Glutamatergic neuron (in vitro differentiated cells): ENCODE results near the gene UGT1A10. TPM values are rescaled to one million over a fixed set of nuclear protein-coding genes. Genes with fewer than 3 reads are reported as not detected.
"Not testable (repeated sequence)": the region's sequence is repeated elsewhere in the genome, so short reads cannot be mapped to it uniquely, and the experiment has no call there.

Source experiments
- DNase-seq: peaks from one replicate; pipeline ENCODE4 v3.0.0; 2022
- H3K27ac Mint-ChIP-seq: one replicate; pipeline ENCODE4 v1.8.0; 2020; ENCODE audit warnings: mild to moderate bottlenecking, mixed read lengths, inconsistent platforms; ENCODE audit not compliant: unreplicated experiment
- H3K27me3 Mint-ChIP-seq: one replicate; pipeline ENCODE4 v1.8.0; 2020; ENCODE audit warnings: mild to moderate bottlenecking, moderate library complexity, mixed read lengths, inconsistent platforms; ENCODE audit not compliant: unreplicated experiment
- H3K36me3 Mint-ChIP-seq: one replicate; pipeline ENCODE4 v1.8.0; 2020; ENCODE audit warnings: mild to moderate bottlenecking, mixed read lengths, inconsistent platforms; ENCODE audit not compliant: unreplicated experiment
- H3K4me1 Mint-ChIP-seq: one replicate; pipeline ENCODE4 v1.8.0; 2020; ENCODE audit warnings: mild to moderate bottlenecking, low read depth, mixed read lengths, inconsistent platforms; ENCODE audit not compliant: unreplicated experiment
- H3K4me3 Mint-ChIP-seq: one replicate; pipeline ENCODE4 v1.8.0; 2020; ENCODE audit warnings: mild to moderate bottlenecking, mixed read lengths, inconsistent platforms; ENCODE audit not compliant: unreplicated experiment
- H3K9me3 Mint-ChIP-seq: one replicate; pipeline ENCODE4 v1.8.0; 2020; ENCODE audit warnings: mild to moderate bottlenecking, moderate library complexity, mixed read lengths, inconsistent platforms; ENCODE audit not compliant: unreplicated experiment
- total RNA-seq: library from RNA; stranded (reverse); fragmentation: NEBNext Ultra II Directional; extraction: Animal tissue kit (Norgen Biotek cat#: 25700); gene quantifications from one replicate; pipeline ENCODE4 v1.2.1, GENCODE V29; 2021; ENCODE audit not compliant: unreplicated experiment
- TF ChIP-seq, protein P1 (sequence below): fragments of 200-600 bp; sonication (generic); IDR thresholded peaks from one replicate; pipeline ENCODE4 v1.5.0; 2021; ENCODE audit not compliant: partially characterized antibody, unreplicated experiment

Gene UGT1A10
- total RNA-seq, 1 donor from 2014 or later = not detected

GRCh38 chr2:233699424-233700027 is 63.3 kb downstream of the UGT1A10 start:
- no peaks in the 10 kb centered on the region for H3K36me3 Mint-ChIP-seq
- no peaks in the 10 kb centered on the region for H3K4me1 Mint-ChIP-seq
- no peaks in the 10 kb centered on the region for H3K27me3 Mint-ChIP-seq
- H3K9me3 Mint-ChIP-seq = no peaks in the 10 kb centered on the region
- no peak for DNase-seq
- H3K27ac Mint-ChIP-seq = no peak overlapping the region
- TF ChIP-seq, protein P1, sequence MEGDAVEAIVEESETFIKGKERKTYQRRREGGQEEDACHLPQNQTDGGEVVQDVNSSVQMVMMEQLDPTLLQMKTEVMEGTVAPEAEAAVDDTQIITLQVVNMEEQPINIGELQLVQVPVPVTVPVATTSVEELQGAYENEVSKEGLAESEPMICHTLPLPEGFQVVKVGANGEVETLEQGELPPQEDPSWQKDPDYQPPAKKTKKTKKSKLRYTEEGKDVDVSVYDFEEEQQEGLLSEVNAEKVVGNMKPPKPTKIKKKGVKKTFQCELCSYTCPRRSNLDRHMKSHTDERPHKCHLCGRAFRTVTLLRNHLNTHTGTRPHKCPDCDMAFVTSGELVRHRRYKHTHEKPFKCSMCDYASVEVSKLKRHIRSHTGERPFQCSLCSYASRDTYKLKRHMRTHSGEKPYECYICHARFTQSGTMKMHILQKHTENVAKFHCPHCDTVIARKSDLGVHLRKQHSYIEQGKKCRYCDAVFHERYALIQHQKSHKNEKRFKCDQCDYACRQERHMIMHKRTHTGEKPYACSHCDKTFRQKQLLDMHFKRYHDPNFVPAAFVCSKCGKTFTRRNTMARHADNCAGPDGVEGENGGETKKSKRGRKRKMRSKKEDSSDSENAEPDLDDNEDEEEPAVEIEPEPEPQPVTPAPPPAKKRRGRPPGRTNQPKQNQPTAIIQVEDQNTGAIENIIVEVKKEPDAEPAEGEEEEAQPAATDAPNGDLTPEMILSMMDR = no peak
- no peak overlapping the region for H3K4me3 Mint-ChIP-seq

DNA sequence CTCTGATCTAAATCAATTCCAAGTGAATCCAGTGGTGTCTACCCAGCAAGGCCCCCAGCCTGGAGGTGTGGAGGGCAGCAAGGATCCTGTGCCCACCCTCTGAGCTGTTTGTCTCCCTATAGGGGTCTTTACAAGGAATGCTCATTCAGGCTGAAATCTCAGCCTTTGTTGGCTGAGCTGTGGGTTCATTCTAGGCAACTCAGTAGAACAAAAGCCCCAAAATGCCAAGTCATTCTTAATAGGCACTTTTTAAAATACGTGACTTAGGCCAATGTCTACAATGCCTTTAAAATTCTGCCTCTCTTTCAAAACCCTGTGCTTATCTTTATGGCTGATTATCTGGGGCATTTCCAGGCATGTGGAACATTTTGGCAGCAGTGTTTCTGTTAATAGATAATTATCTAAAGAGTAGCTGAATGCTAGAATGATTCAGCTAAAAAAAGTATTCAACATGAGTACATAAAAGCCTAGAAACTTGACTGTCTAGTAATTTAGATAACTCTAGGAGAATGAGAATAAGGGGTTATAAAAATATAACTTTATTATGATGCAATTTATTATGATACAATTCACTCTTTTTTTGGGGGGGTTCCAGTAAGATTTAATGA is 63.9 kb downstream of the UGT1A10 start:
- Mint-ChIP-seq H3K4me3 (no peak overlapping the region), H3K4me1 (no peaks in the 10 kb centered on the region), H3K36me3 (no peaks in the 10 kb centered on the region), H3K27ac (no peak overlapping the region), H3K27me3 (no peaks in the 10 kb centered on the region), H3K9me3 (no peaks in the 10 kb centered on the region)
- DNase-seq = no peak
- TF ChIP-seq, protein P1 = no peak

DNA sequence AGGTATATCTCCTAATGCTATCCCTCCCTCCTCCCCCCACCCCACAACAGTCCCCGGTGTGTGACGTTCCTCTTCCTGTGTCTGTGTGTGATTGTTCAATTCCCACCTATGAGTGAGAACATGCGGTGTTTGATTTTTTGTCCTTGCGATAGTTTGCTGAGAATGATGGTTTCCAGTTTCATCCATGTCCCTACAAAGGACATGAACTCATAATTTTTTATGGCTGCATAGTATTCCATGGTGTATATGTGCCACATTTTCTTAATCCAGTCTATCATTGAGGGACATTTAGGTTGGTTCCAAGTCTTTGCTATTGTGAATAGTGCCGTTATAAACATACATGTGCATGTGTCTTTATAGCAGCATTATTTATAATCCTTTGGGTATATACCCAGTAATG is 64.6 kb downstream of the UGT1A10 start:
- H3K4me1 Mint-ChIP-seq, DNase-seq, H3K27me3 Mint-ChIP-seq, H3K4me3 Mint-ChIP-seq, H3K36me3 Mint-ChIP-seq, H3K27ac Mint-ChIP-seq, H3K9me3 Mint-ChIP-seq: not testable (repeated sequence)

GRCh38 chr2:233702238-233702637 is 66.0 kb downstream of the UGT1A10 start:
- no peaks in the 10 kb centered on the region for H3K4me1 Mint-ChIP-seq
- H3K36me3 Mint-ChIP-seq = no peaks in the 10 kb centered on the region
- DNase-seq = no peak
- TF ChIP-seq, protein P1 = no peak
- no peak overlapping the region for H3K27ac Mint-ChIP-seq
- no peaks in the 10 kb centered on the region for H3K9me3 Mint-ChIP-seq
- no peaks in the 10 kb centered on the region for H3K27me3 Mint-ChIP-seq
- H3K4me3 Mint-ChIP-seq = no peak overlapping the region

- Mint-ChIP-seq H3K4me1 (no peaks in the 10 kb centered on the region), H3K9me3 (no peaks in the 10 kb centered on the region), H3K36me3 (no peaks in the 10 kb centered on the region), H3K4me3 (no peak overlapping the region), H3K27ac (no peak overlapping the region), H3K27me3 (peaks cover under 1% of the 10 kb centered on the region)
- TF ChIP-seq, protein P1 = no peak
- no peak for DNase-seq
These were observed 69.8 kb downstream of the UGT1A10 start for GRCh38 chr2:233705911-233706506.
